NCI-H748 (cell line): ENCODE results near the gene CCDC57.
"Not testable (repeated sequence)": the region's sequence is repeated elsewhere in the genome, so short reads cannot be mapped to it uniquely, and the experiment has no call there.

Experiments
- DNase-seq: peaks from one replicate; lab custom pipeline; 2025; ENCODE audit not compliant: unreplicated experiment; lab: John Stamatoyannopoulos, UW

Gene CCDC57

DNA sequence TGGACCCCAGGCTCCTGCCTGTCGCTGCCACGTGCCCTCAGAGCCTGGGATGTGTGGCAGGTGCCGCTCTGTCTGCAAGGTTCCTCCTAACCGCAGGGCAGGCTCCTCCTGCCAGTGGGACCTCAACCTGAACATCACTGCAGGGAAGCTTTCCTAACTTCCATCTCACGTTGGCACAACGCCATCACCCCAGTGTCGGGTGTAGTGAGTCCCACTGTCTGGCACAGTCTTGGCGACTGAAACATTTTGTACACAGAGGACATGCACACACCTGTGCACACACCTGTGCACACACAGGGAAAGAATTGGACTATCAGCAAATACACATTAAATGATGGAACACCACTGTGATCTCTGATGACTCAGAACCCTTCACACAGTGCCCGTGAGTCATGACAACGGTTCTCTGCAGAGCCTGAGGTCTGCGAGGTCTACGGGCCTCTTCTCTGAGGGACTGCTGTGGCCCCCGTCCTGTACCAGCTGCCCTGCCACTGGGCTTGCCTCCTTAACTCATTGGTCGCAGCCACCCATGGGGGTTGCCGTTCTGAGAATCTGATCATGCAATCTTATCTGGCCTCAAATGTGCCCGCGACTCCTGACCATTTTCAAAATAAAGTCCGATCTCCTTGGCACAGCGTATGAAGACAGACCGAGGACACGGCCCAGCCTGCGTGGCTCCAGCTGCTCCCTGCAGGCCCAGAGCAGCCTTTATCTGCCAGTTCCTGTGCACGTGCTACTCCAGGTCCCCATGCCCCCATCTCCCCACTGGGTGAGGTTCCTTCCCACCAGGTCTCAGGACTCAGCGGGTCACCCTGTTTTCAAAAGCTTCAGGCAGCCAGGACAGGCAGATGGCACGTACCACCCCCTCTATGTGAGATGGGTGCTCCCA, 7.6 kb downstream of the CCDC57 start:
- DNase-seq = peak; percentile 64

DNA sequence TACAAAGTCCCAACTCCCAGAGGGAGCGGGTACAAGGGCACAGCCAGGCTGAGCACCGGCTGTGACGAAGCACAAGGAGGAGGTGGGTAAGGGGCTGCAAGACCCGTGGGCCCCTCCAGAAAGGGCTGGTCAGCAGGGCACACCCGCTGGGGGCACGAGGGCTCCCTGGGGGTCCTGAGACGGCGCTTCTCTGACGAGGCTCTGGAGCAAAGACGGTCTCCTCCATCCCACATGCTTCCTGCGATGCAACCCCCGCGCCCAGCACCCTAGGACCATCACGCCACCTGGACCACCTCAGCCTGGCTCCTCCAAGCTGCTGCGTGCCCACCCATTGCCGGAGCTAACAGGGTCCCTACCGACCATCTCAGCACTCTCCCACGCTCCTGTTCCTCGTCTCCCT, 8.7 kb downstream of the CCDC57 start:
- no peak for DNase-seq

GRCh38 chr17:82202981-82203380, 9.7 kb downstream of the CCDC57 start:
- no peak for DNase-seq

DNA sequence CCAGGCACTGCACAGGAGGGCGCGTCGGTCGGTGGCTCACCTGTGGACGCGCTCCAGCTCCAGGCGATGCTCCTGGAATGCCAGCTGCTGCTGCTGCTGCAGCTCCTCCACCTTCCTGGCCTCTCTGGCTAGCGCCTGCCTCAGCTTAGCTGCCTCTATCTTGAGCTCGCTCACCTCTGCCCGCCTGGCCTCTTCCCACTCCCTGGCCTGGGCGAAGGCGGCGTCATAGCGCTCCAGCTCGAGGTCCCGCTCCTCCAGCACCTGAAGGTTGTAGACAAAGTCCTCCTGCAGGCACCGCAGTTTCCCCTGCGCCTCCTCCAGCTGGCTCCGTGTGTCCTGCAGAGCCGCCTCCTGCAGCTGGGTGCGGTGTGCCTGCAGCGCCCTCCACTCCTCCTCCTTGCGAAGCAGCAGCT, 11.1 kb downstream of the CCDC57 start:
- no peak for DNase-seq

DNA sequence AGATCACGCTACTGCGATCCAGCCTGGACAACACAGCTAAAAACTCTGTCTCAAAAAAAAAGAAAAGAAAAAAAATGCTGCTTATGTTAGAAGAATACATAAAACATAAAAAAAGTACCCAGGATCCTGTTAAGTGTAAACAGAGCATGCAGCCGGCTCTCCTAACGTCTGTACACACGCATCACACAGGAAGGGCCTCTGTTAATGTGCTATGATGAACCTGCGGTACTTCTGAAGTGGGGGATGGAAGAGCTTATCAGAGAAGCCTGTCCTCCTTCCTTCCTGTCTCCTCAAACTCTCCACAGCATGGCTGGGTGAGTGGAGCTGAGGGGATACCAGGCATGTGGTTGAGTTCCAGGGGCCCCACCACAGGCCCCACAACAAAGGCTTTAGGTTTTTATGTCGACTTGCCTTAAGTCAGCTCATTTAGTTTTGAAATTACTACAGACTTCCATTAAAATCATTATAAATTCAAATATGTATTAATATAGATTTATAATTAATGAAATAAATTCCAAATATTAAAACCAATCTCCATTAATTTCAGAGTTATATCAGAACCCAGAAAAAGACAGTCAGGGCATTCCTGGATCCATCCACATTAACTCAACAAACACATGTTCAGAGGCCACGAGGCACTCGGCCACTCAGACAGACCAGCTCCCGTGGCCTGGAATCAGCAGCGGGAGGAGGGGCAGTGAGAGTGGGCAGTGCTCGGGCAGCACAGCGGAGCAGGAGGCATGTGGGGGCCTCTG, 11.7 kb downstream of the CCDC57 start:
- DNase-seq = no peak

DNA sequence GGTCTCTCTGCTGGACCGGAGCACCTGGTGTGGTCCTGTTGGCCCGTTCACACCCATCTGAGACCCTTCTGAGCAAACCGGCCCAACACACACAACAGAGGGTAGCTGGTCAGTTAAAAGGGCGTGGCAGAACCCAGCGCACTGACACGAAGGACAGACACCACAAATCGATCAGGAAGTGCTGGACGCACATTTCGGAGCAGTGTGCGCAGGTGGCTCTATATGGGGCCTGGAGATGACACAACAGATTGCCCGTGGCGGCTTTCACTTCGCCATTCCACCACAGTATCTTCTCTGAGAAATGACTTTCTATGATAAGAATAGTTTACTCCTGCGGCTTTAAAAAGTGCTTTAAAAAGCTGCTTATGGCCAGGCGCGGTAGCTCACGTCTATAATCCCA, 12.5 kb downstream of the CCDC57 start:
- no peak for DNase-seq

DNA sequence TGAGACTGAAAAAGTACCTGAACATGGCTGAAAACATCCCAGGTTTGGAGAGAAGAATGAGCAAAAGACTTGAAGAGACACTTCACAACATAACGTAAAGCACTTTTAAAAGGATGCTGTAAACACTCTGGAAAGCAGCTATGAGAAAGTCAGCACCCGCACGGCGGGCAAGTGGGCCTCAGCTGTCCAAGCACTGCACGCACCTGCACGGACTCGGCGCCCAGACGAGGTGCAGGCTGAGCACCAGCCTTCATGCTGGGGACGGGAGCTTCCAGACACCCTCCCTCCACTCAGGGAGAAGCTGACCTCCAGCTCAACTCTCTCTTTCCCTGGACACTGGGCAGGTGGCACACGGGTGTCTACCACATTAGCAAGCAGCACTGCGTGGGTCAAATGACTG, 13.1 kb downstream of the CCDC57 start:
- no peak for DNase-seq

DNA sequence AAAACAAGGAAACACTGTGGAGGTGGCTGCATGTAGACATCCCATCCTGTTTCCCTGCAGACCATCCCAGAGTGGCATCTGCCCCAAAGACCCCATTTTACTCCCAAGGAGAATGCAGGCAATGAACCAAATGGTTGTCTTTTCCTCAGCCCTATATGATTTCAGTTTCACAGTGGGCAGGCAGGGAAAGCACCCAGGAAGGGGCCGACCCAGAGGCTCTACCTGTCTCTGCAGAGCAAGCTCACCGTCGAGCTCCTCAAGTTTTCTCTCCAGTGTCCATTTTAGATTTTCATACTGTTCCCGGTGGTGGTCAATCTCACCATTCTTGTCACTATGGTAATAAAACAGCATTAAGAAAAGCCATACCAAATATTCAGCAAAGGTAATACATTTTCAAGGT, 14.6 kb downstream of the CCDC57 start:
- DNase-seq = no peak

DNA sequence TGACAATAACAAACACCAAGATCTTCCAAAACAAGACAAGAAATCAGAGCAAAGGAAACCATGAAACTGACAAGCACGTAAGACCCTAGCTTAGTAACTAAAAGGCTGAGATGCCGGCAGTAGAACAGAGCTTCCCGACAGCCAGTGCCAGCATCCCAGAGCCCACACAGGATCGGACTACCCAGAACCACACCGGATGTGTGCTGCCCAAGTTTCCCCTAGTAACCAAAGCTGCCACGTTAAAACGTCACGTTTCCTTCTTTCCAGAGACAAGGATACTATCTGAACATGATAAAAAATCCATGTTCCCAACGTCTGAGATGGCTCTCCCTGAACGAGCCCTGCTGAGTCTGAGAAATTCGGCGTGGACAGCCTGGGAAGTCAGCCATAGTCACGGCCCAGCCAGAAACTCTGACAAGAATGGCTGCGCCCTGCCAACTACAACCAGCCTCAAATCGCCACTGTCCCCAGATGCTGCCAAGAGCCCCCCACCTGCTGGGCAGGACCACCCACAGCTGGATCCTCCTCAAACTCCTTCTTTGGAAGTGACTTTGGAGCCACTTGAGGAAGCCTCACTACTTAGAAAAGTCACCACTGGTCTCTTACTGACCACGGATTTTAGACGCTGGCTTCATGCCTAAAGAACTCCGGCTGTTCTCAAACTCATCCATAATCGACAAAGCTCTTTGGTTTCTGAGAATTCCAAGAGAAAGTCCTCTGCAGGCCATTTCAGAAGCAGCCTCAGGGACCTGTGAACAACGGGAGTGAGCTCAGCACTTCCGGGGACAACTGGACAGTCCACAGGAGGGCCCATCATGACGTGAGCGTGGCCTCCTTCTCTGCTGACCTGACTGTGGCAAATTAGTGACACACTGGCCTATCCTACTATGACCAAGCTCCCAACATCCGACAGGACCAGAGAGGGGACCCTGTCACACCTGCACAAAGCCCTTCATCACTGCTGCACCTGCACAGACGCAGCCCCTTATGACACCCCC, 16.7 kb downstream of the CCDC57 start:
- DNase-seq = no peak

DNA sequence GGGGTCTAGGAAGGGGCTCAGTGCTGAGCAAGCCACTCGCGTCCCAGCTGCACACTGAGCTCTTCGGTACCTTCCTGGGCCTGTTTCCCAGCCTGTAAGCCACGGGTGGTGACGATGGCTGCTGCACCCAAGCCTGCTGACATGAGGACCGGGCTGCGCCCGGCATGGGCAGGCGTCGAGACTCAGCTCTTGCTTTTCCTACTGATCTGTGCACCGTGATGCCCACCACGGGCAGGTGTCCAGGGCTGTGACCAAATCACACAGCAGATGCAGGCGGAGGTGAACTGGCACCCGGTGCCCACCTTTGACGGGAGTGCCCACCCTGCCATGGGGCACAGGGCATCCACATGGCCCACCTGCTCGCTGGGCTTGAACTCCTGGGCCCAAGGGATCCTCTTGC, 17.9 kb downstream of the CCDC57 start:
- DNase-seq = no peak

GRCh38 chr17:82193520-82194220, 19.0 kb downstream of the CCDC57 start:
- no peak for DNase-seq

- DNase-seq = not testable (repeated sequence)
Measured at GRCh38 chr17:82193050-82193449, 19.6 kb downstream of the CCDC57 start.

DNA sequence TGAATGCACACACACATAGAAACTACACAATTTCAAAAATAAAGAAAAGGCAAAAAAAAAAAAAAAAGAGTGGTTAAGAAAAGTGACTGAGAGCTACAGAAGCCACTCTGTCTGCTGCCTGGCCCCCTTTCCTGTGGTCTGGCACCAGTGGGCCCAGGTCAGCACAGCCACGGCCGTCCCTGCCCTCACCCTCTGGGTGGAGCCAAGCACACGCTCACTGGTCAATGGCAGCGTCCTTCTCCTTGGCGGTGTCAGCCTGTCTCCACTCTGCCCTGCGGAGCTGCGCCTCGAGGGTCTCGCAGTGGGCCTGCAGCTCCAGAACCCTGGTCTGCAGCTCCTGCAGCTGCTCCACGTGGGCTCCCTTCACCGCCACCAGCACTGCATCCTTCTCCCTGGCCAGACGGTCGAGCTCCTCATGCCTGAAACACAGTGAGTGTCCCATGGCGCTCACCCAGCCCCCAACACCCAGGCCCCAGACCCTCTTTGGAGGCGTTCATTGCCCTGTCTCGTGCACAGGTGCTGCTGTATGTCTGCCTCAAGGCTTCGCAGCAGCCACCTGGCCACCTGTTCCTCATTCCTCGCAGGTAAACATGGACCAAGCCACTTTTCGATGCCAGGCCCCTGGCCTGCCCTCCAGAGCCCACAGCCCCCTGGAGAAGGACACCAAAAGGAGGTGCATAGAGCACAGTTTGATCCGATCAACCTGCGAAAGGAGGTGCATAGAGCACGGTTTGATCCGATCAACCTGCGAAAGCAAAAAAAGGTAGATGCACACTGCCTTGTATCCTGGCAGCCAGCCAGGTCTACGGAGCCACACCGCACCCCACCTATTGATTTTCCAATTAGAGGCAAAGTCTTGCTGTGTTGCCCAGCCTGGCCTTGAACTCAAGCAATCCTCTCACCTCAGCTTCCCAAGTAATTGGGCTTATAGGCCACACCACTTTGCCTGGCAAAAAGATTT, 24.4 kb downstream of the CCDC57 start:
- DNase-seq = peak; percentile 57

DNA sequence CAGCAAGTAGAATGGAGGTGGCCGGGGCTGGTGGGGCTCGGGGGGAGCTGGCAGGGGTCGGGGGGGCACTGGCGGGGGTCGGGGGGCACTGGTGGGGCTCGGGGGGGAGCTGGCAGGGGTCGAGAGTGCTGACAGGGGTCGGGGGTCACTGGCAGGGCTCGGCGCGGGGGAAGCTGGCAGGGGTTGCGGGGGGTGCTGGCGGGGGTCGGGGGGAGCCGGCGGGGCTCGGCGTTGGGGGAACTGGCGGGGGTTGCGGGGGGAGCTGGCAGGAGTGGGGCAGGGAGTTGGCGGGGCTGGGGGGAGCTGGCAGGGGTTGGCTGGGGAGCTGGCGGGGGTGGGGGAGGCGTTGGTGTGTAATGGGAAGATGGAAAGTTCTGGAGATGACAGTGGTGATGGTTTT, 25.1 kb downstream of the CCDC57 start:
- no peak for DNase-seq

DNA sequence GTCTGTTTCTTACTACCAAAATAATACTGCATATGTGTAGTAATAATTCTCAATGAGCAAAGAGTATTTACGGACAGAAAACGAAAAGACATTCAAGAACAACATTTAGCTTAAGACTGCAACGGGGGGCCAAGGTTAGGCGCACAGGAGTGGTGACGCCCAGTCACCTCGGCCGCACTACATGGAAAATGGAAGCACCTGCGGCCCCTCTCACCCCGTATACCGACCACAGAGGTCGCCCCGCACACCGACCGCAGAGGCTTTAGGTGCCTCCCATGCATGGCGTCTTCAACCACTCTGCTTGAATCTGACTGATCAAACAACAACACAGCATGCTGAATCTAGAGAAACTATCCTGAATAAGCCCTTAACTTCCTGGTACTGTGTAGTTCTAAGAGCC, 26.4 kb downstream of the CCDC57 start:
- no peak for DNase-seq

GRCh38 chr17:82184761-82185160, 27.9 kb downstream of the CCDC57 start:
- no peak for DNase-seq

DNA sequence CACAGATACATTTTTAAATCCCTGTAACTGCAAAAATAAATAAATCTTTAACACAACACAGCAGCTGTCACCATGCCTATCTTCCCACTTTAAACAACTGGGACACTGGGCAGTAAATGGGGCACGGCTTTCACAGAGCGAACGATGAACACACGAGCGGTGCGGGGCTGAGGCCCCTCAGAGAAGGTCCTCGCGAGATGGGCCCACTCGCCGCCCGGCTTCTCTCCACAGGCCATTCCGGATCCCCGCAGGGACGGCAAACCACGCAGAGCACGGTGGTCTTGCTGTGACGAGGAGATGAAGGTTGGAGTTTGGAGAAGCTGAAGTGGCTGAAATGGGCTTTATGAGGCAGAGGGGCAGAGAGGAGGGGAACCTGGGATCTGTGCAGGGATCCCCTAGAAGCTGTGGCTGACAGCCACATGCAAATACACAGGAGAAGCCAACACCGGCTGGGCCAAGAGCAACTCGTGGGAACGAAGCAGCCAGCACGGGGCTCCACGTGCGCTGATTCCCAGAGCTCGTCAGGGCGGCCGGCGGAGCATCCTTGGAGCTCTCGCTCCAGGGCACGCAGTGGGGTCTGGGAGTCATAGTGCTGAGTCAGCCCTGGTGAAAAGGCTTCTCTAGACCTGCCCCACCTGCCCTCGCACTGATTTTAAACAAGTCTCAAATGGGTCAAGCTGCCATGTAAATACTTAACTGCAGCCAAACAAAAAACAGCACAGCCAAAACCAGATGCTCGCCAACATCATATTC, 31.7 kb downstream of the CCDC57 start:
- DNase-seq = no peak

DNA sequence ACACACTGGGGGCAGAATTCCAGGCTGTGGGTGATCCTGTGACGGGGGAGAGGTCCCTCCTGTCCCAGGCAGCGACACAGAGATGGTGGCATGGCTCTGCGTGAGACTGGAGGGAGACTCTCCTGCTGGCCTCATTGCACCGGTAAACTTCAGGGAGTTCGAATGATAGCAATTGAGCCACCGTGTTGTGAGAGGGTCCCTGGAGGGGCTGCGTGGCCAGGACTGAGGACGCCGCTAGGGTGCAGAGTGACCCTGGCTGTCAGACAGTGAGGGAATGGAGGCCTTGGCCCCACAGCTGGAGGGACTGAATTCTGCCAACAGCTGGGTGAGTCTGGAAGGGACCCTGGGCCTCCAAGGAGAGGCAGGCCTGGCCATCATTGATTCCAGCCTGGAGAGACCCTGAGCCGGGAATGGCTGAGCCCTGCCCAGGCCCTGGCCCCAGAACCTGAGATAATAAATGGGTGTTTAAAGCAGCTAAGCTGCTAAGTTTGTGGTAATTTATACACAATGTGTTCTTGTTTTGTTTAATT, 32.6 kb downstream of the CCDC57 start:
- no peak for DNase-seq
